ENCODE measurements around the gene MFRP. TPM values are rescaled to one million over a fixed set of nuclear protein-coding genes. Genes with fewer than 3 reads are reported as not detected.

MFRP gene
- total and polyA plus RNA-seq, 9 of the 15 experiments (the other 6 are each of a cell fraction or from before 2014, with no cell fraction given): not detected

DNA sequence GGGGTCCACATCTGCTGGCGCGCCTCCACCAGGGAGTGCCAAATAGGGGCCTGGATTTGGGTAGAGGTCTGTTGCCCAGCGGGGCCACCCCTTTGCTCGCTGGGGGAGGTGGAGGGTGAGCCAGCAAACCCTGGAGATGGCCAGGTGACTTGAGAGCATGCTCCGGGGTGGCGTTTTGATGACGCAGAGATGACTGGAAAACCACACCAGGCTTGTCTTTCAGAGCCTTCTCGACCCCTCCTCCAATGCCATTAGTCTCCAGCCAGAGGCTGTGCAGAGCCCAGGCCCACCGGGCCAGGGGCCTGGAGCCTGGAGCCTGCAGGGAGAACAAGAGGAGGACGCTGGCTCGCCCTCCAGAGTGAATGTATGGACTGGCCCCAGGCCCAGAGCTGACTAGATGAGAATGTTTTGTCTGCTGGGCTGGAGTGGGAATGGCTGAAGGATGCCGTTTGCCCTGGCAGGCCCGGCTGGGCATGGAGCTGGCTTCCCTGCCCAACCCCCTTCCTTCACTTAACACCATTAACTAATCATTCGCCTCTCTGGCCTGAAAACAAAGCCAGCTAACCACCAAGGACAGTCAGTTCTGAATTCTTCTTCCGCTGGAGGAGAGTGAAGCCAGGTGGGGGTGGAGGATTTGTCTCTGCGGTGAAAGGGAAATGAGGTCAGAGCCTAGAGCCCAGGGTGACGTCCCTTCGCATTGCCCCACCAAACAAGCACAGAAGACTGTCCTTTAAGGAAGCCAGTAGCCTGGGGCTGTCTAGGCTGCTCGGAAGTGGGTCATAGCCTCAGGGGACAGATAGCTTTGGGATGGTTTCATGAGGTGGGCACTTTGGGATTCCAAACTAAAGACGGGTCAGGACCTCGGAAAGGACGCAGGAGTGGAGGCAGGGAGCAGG lies 28.0 kb downstream of the MFRP start (continued):
- TF ChIP-seq, protein P1, sequence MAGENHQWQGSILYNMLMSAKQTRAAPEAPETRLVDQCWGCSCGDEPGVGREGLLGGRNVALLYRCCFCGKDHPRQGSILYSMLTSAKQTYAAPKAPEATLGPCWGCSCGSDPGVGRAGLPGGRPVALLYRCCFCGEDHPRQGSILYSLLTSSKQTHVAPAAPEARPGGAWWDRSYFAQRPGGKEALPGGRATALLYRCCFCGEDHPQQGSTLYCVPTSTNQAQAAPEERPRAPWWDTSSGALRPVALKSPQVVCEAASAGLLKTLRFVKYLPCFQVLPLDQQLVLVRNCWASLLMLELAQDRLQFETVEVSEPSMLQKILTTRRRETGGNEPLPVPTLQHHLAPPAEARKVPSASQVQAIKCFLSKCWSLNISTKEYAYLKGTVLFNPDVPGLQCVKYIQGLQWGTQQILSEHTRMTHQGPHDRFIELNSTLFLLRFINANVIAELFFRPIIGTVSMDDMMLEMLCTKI (IDR thresholded peaks at IDR 0.05; ENCODE audit: partially characterized antibody): no peak
- TF ChIP-seq, protein P2, sequence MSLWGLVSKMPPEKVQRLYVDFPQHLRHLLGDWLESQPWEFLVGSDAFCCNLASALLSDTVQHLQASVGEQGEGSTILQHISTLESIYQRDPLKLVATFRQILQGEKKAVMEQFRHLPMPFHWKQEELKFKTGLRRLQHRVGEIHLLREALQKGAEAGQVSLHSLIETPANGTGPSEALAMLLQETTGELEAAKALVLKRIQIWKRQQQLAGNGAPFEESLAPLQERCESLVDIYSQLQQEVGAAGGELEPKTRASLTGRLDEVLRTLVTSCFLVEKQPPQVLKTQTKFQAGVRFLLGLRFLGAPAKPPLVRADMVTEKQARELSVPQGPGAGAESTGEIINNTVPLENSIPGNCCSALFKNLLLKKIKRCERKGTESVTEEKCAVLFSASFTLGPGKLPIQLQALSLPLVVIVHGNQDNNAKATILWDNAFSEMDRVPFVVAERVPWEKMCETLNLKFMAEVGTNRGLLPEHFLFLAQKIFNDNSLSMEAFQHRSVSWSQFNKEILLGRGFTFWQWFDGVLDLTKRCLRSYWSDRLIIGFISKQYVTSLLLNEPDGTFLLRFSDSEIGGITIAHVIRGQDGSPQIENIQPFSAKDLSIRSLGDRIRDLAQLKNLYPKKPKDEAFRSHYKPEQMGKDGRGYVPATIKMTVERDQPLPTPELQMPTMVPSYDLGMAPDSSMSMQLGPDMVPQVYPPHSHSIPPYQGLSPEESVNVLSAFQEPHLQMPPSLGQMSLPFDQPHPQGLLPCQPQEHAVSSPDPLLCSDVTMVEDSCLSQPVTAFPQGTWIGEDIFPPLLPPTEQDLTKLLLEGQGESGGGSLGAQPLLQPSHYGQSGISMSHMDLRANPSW (CRISPR knock-in tag; IDR thresholded peaks at IDR 0.05): no peak
- TF ChIP-seq SAFB (IDR thresholded peaks at IDR 0.05; ENCODE audit: borderline replicate concordance, low read depth, low read length): no peak
- TF ChIP-seq COPS2 (conservative IDR thresholded peaks at IDR 0.05): no peak
- no peak for TF ChIP-seq TCF7 (IDR thresholded peaks at IDR 0.05; ENCODE audit: borderline replicate concordance)
- TF ChIP-seq, protein P3, sequence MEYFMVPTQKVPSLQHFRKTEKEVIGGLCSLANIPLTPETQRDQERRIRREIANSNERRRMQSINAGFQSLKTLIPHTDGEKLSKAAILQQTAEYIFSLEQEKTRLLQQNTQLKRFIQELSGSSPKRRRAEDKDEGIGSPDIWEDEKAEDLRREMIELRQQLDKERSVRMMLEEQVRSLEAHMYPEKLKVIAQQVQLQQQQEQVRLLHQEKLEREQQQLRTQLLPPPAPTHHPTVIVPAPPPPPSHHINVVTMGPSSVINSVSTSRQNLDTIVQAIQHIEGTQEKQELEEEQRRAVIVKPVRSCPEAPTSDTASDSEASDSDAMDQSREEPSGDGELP (CRISPR knock-in tag; IDR thresholded peaks at IDR 0.05; ENCODE audit: borderline replicate concordance): peak; percentile 25; the same call in 1 of the 2 replicates
- no peak for TF ChIP-seq ADNP (tag; IDR thresholded peaks at IDR 0.05)
- TF ChIP-seq, protein P4, sequence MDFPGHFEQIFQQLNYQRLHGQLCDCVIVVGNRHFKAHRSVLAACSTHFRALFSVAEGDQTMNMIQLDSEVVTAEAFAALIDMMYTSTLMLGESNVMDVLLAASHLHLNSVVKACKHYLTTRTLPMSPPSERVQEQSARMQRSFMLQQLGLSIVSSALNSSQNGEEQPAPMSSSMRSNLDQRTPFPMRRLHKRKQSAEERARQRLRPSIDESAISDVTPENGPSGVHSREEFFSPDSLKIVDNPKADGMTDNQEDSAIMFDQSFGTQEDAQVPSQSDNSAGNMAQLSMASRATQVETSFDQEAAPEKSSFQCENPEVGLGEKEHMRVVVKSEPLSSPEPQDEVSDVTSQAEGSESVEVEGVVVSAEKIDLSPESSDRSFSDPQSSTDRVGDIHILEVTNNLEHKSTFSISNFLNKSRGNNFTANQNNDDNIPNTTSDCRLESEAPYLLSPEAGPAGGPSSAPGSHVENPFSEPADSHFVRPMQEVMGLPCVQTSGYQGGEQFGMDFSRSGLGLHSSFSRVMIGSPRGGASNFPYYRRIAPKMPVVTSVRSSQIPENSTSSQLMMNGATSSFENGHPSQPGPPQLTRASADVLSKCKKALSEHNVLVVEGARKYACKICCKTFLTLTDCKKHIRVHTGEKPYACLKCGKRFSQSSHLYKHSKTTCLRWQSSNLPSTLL (IDR thresholded peaks at IDR 0.05): no peak
- TF ChIP-seq PTBP1 (IDR thresholded peaks at IDR 0.05; ENCODE audit: low read depth, low read length): no peak
- no peak for TF ChIP-seq CHCHD3 (CRISPR knock-in tag; IDR thresholded peaks at IDR 0.05)
- peak; percentile 29; the same call in 1 of the 2 replicates for TF ChIP-seq GATAD2A (IDR thresholded peaks at IDR 0.05)
- TF ChIP-seq ETV1 (tag; conservative IDR thresholded peaks at IDR 0.05; ENCODE audit: low read depth): peak; percentile 78
- TF ChIP-seq, protein P5, sequence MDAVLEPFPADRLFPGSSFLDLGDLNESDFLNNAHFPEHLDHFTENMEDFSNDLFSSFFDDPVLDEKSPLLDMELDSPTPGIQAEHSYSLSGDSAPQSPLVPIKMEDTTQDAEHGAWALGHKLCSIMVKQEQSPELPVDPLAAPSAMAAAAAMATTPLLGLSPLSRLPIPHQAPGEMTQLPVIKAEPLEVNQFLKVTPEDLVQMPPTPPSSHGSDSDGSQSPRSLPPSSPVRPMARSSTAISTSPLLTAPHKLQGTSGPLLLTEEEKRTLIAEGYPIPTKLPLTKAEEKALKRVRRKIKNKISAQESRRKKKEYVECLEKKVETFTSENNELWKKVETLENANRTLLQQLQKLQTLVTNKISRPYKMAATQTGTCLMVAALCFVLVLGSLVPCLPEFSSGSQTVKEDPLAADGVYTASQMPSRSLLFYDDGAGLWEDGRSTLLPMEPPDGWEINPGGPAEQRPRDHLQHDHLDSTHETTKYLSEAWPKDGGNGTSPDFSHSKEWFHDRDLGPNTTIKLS (IDR thresholded peaks at IDR 0.05; ENCODE audit: borderline replicate concordance, low read depth): no peak
- TF ChIP-seq POLR2AphosphoS5 (IDR thresholded peaks at IDR 0.05; ENCODE audit: control insufficient read depth, insufficient read depth, low read depth, low read length): peak; percentile 84; the same call in 1 of the 2 replicates
- no peak for TF ChIP-seq ZNF644 (tag; IDR thresholded peaks at IDR 0.05; ENCODE audit: low read depth)
- TF ChIP-seq HNRNPH1 (optimal IDR thresholded peaks at IDR 0.05; ENCODE audit: low read depth, low read length): no peak
- TF ChIP-seq FOXA1 (IDR thresholded peaks at IDR 0.05; ENCODE audit: borderline replicate concordance): no peak
- TF ChIP-seq ZNF780A (CRISPR knock-in tag; IDR thresholded peaks at IDR 0.05): no peak
- no peak for TF ChIP-seq ZNF76 (CRISPR knock-in tag; IDR thresholded peaks at IDR 0.05; ENCODE audit: borderline replicate concordance)

Measured in K562 (cell line).